ENCODE measurements around the gene FLII.

GRCh38 chr17:18258356-18259038, at the start of gene FLII:
- no peak for TF ChIP-seq CTCF (conservative IDR thresholded peaks at IDR 0.05)
- TF ChIP-seq EZH2 (IDR thresholded peaks at IDR 0.05; ENCODE audit: low read depth): no peak
